Thyroid gland (tissue), 4 donors: ENCODE measurements around the gene ATP9B.

ENCODE experiments used
- POLR2A ChIP-seq, 2 donors: fragments of 450-650 bp; IDR thresholded peaks; one replicate each; pipeline ENCODE4 v1.6.1; 2017; ENCODE audit warnings: antibody characterized with exemption in 2 of 2, mild to moderate bottlenecking in 2 of 2, moderate library complexity in 1 of 2
- TF ChIP-seq, protein P1 (sequence below), 6 experiments: fragments of 200-600 bp in 3 of 6; fragments of 450-650 bp in 3 of 6; sonication (generic) in 3 of 6; IDR thresholded peaks; one replicate each; pipeline ENCODE4 v1.5.1; 2016 to 2019; ENCODE audit warnings: antibody characterized with exemption in 6 of 6, mild to moderate bottlenecking in 2 of 6, inconsistent platforms in 1 of 6, moderate library complexity in 1 of 6

DNA sequence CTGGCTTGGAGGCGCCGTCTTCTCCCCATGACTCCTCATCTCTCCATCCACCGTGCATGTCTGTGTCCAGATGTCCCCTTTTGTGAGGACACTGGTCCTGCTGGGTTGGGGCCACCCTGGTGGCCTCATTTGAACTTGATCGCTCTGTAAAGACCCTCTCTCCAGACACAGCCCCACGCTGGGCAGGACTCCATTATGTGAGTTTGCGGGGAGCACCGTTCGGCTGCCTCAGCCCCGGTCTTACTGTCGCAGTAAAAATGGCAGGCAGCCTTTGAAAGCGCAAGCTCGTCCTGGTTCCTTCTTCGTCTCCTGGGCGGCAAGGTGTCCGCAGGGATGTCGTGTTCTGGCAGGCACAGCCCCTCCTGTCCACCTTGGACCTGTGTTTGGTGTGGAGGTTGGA is 344.2 kb downstream of the ATP9B start:
- TF ChIP-seq, protein P1, sequence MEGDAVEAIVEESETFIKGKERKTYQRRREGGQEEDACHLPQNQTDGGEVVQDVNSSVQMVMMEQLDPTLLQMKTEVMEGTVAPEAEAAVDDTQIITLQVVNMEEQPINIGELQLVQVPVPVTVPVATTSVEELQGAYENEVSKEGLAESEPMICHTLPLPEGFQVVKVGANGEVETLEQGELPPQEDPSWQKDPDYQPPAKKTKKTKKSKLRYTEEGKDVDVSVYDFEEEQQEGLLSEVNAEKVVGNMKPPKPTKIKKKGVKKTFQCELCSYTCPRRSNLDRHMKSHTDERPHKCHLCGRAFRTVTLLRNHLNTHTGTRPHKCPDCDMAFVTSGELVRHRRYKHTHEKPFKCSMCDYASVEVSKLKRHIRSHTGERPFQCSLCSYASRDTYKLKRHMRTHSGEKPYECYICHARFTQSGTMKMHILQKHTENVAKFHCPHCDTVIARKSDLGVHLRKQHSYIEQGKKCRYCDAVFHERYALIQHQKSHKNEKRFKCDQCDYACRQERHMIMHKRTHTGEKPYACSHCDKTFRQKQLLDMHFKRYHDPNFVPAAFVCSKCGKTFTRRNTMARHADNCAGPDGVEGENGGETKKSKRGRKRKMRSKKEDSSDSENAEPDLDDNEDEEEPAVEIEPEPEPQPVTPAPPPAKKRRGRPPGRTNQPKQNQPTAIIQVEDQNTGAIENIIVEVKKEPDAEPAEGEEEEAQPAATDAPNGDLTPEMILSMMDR (IDR thresholded peaks at IDR 0.05): no peak
- no peak for TF ChIP-seq POLR2A (IDR thresholded peaks at IDR 0.05)
